Limb (tissue), 2 donors: Measurements from ENCODE around the gene AUTS2.

ENCODE experiments used
- DNase-seq, 2 donors: peaks; one replicate each; pipeline ENCODE4 v3.0.0-alpha.2; 2016; ENCODE audit errors: extremely low spot score in 2 of 2

Gene AUTS2

DNA sequence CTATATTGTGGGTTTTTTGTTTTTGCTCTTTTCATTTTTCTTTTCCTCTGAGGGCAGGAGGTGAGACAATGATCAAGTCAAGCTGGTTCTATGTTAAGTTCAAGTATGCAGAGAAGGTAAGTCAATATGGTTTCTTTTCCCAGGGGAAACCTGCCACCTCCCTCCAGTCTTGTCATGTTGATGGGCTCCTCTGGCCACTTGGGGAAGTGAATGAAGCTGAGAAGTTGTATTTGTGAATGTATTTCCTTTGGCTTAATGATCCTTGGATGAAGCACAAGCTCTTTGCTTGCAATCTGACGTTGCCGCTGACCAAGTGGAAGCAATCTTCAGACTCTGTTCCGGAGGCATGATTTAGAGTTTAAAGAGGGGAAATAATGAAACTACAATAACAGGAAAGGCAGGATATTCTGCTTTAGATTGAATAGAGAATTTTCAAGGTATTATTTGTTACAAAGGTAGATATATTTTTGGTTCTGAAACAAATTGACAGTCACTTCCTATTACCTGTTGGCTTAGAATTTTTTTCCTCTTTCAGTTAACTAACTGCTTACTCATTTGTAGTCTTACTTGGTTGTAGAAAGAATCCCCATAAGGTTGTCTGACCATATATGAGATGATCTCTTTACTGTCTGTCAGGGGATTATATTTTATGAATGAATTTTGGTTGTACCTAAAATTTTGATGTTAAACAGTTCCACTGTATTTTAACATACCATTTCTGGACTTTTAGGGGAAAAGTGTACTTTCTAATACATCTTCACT lies 369.6 kb downstream of the AUTS2 start:
- no peak for DNase-seq

DNA sequence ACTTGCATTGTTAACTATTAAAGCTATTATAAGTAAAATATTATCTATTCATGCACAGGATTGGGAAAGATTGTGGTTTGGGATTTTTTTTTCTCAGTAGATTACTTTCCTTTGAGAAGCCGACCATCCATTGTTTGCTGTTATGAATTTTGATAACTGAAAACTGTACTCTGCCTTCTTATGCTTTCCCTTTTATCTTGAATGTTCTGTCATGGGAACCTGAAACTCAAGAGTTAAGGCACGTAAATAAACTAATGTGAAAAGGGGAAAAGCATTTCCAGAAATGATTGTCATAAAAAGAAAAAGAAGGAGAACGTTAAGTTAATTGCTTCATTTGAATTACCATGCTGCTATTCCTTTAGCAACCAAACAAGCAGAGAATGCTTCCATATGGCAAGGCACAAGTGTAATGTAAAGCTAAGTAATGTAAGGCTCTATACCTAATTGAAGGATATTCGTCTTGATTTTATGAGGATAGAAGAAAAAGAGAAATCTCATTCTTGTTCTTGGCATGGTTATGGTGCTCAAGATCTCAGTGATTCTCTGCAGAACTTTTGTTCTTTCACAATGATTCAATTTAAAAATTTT lies 370.8 kb downstream of the AUTS2 start:
- no peak for DNase-seq

DNA sequence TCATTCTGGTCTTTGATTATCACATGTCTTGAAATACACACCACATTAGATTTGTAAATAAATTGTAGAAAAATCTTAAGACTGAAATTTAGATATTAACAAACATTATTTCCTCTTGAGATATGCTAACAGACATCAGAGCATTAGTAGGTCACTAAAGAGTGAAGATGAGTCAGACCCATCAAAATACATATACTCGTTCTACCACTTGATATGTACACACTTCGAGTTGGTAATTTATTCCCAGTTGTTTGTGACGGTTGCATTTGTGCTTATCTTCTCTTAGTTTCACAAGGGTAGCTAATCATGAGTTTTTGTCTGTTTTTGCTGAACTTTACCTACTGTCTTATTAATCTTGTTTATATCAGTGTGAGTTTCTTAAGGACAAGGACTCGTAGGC lies 383.4 kb downstream of the AUTS2 start:
- DNase-seq = no peak

DNA sequence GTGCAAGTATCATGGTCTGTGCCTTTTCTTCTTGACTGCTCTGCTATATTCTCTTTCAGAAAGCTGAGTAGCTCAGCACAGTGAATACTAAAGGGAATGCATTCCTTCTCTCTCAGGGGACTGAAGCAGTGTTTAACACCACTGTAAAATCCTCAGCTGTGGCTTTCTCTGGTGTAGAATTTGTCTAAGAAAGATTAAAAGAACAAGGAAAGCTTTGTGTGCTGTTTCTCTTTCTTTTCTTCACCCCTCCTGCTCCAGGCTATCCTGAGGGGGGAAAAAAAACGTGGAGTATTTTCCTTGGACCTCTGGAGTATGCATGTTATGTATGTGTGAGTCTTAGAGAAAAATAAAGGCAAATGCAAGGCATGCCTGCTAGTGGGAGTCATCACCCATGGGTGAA lies 383.9 kb downstream of the AUTS2 start:
- no peak for DNase-seq

- DNase-seq = no peak
Observed at GRCh38 chr7:69989551-69989950, 391.3 kb downstream of the AUTS2 start.

DNA sequence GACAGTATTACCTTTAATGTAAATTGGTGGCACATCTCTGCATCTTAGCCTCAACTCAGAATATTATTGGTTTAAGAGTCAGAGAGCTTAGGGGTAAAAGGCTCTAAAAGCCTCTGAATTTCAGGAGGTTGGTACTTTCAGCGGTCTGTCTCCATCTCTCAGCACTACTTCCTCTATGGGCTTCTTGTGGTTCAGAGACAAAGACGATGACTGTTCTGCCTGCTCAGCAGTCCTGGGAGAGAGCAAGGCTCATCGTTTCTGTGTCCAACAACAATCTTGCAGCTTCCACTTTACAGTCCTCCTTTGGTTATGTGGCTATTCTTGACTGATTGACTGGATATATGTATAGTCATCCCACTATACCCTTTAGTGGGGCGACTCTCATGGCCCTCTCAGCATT lies 394.7 kb downstream of the AUTS2 start:
- no peak for DNase-seq

DNA sequence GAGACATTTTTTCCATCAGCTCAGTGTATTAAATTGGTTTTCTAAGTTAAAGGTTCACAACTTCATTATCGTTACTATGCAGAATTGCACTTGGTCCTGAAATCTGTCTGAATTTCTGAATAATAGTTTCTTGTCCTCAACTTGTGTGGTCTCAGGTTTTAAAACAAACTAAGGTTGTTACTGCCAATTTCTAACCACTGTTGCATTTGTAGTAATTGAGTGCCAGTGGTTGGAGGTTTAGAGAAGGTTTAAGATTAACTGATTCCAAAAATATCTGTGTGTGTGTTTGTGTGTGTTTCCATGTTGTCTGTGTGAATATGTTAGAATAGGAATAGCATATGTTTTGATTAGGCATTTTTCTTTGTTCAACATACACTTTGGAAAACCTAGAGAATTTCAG lies 395.9 kb downstream of the AUTS2 start:
- DNase-seq = no peak

DNA sequence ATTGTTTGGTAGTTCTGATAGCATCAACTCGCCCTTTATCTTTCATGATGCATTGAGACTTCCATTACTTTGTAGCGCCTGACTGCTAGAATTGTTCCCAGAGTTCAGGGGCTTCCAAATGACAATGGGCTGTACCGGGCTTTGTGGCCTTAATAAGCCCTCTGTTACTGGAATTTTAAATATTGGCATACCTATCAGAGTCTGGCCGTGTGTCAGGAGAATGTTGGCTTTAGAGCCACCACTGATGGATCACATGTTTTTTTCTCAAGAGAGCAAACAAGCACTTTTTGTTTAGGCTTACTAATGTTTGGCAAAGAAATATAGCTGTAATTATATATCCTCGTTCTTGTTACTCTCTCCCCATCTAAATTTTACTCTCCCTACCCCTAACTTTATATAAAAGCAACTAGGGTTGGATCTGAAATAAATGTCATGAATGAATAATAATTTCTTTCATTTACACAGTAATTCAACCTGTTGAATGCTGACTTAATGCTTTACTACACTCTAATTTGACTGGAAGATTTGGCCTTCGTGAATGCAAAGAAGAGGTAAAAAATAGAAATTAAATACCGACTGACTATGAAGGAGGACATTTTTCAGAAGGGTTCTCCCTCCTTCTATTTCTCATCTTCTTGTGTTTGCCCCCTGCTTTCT lies 396.7 kb downstream of the AUTS2 start:
- DNase-seq = no peak

DNA sequence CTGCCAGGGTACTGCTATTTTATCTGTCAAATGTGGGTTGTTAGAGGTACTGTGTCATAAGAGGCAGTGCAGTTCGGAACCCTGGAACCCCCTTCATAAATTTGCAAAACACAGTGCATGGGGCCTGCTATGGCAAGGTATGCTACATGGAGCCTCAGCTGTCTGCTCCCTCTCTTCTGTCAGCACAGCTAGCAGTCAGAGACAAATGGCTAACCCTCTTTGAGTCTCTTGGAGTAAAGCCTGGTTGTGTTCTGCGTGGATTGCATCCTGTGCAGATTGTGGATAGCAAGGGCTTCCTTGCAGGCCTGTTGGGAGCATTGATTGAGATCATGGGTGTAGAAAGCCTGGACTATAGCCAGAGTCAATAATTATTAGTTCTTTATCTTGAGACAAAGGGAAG lies 397.8 kb downstream of the AUTS2 start:
- DNase-seq = no peak

GRCh38 chr7:70000737-70001348 lies 402.6 kb downstream of the AUTS2 start:
- DNase-seq = no peak

DNA sequence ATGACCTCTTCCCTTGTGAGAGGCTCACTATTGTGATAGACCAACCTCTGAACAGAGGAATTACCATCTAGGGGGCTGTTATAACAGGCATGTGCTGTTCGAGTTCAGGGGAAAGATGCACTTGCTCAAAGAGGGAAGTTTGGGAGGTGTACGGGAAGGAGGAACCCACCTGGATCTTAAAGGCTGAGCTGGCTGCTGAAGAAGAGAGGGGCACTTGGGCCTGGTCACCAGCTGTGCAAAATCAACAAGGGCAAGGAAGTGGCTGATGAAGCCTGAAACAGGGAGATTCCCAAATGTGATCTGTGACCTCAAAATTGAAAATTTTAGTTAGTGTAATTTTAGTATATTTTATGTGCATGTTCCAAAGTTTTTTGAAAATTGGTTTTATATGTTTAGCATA lies 407.2 kb downstream of the AUTS2 start:
- no peak for DNase-seq

- no peak for DNase-seq
Observed at GRCh38 chr7:70005891-70006260, 407.6 kb downstream of the AUTS2 start.

GRCh38 chr7:70006261-70006920 lies 408.1 kb downstream of the AUTS2 start:
- DNase-seq = peak; percentile 41 to 81

DNA sequence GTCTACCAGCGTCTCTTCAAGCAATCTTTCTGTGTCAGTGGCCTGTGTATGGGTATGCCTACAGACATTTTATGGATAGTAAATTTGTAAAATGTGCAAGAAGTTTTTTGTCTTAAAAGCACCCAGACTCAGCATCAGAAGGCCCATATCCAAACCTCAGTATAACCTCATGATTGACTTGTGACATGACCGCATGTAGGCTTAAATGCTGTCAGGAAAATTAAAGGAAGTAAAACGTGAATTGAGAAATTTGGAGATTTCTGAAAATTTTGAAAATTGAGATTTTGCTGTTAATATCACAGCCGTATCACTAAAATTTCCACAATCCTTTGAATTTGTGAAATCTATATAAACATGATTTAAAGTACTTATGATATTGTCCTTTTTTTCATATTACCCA lies 410.2 kb downstream of the AUTS2 start:
- no peak for DNase-seq

- no peak for DNase-seq
Observed at GRCh38 chr7:70014472-70015177, 416.4 kb downstream of the AUTS2 start.

DNA sequence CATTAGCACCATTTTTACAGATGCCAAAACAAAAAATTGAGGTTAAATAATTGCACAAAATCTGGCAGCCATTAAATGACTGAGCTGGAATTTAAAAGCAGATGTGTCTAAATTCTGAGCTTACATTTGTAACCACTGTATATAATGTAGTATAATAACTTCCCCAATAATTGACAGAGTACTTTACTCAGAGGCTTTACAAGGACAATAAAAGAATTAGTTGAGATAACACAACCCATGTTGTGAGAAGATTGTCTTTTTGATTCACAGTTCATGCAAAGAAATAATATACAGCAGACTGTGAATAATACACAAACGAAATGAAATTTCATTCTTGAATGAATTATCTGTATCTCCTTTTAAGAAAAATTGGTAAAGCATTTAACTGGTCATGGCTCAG lies 417.1 kb downstream of the AUTS2 start:
- no peak for DNase-seq

DNA sequence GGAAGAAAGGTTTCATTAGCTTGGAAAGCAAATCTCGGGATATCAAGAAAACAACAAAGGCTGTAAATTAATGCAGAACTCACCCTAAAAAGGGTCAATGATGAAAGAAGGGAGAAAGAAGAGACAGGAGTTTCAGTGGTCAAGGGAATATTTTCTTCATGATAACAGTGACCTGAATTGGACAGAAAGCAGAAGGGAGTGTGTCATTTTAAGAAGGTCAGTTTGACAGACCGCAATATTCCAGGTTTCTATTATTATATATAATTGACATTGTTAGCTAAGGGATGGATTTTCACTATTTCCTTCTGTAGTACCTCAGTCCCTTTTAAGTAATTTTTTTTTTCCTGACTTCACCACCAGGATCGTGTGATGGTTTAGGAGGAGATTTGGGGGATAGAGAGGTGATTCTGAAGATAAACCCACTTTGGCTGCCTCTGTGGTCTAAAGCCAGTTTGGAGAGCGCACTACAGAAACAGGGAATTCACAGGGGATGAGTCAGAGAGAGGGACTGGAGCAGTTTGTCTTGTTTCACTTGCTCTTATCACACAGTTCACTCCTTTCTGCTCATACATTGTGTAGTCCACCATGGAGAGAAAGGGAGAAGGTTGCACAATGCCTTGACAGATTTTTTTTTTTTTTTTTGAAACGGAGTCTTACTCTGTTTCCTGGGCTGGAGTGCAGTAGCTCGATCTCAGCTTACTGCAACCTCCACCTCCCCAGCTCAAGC lies 417.9 kb downstream of the AUTS2 start:
- DNase-seq = no peak

GRCh38 chr7:70017357-70017756 lies 419.1 kb downstream of the AUTS2 start:
- DNase-seq = no peak

- DNase-seq = no peak
Observed at GRCh38 chr7:70018700-70019099, 420.4 kb downstream of the AUTS2 start.

GRCh38 chr7:70027867-70028266 lies 429.6 kb downstream of the AUTS2 start:
- DNase-seq = no peak

DNA sequence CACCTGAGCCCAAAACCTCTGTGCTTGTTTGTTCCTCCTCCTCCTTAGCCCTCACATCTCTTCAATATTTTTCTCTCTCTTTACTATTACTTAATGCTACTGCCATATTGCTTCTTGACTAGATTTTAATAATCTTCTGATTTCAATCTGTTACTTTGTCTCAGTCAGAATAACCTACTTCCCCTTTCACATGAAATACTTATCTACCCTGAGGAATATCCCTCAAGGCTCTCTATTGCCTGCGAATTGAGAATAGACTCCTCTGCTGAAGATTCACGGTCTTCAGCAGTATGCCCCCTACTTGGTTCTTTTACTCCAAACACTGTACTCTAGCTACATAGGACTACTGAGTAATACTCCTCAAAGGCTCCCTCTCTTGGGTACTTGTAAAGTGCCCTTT lies 430.3 kb downstream of the AUTS2 start:
- no peak for DNase-seq
